Heart left ventricle (tissue), 13 donors: ENCODE results near the gene RRM2.

Experiments
- POLR2A ChIP-seq, 2 donors: fragments of 450-650 bp; IDR thresholded peaks; one replicate each; pipeline ENCODE4 v1.6.1; 2017; ENCODE audit warnings: antibody characterized with exemption in 2 of 2, mild to moderate bottlenecking in 2 of 2, moderate library complexity in 2 of 2
- TF ChIP-seq, protein P1 (sequence below), 12 donors: fragments of 200-600 bp; sonication (generic) in 4 of 12; IDR thresholded peaks; one replicate each; pipeline versions ENCODE4 v1.5.0 to v1.8.0; 2018 to 2022; ENCODE audit warnings: antibody characterized with exemption in 12 of 12, mild to moderate bottlenecking in 5 of 12
- donor health status: ischemic (EF 13 %, LVEDD 7.1; RV severe dilation, severe dysfunction).
- donor health status: DM: no; HTN: yes; CAD: no.
- donor health status: DM: no; HTN: no; CAD: no.
- donor health status: ischemic (EF 25% LVEDD 6.9; RV normal size, moderate dysfunction).
- donor health status: ischemic (EF 25% LVEDD 5.7; RV mildly dilated, moderate dysfunction).
- donor health status: ischemic (EF 35%, LVEDD 5.7; RV mildly dilated, moderate dysfunction).
- donor health status: nonischemic (EF 11% LVEDD 7.7; RV severe dilation, severe dysfunction).
- donor health status: DM: yes; HTN: yes; CAD: no.
- donor health status: PGD.
- donor health status: ischemic (EF 29% LVEDD 5.4; RV normal size, mild dysfunction).
- donor health status: nonischemic (EF 23%, LVEDD 6.1; RV moderate dilation, normal function).

DNA sequence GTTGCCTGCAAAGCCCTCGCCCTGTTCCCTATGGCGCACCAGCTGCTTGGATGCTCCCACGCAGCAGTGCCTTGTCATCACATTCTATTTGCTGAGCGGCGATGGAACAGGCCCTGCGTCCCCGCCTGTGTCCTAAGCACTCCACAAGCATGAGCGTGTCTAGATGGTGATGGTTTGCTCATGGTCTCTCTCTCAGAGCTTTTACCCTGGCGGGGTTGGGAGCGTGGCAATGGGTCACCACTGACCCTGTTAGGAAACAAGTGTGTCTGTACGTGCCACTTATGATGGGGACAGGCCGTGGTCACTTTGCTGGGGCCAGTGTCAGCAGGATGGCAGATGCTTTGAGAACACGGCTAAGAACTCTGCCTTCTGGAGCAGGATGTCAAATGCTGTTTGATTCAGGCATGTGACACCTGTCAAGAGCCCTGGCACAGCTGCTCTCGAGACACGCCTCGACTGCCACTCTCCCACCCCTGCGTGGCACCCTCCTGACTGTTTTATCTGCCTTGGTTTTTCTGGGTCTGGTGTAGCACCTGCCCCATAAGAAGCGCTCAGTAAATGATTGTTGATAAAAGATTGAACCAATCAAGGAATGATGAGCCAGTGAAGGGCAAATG, 44.2 kb downstream of the RRM2 start:
- TF ChIP-seq, protein P1, sequence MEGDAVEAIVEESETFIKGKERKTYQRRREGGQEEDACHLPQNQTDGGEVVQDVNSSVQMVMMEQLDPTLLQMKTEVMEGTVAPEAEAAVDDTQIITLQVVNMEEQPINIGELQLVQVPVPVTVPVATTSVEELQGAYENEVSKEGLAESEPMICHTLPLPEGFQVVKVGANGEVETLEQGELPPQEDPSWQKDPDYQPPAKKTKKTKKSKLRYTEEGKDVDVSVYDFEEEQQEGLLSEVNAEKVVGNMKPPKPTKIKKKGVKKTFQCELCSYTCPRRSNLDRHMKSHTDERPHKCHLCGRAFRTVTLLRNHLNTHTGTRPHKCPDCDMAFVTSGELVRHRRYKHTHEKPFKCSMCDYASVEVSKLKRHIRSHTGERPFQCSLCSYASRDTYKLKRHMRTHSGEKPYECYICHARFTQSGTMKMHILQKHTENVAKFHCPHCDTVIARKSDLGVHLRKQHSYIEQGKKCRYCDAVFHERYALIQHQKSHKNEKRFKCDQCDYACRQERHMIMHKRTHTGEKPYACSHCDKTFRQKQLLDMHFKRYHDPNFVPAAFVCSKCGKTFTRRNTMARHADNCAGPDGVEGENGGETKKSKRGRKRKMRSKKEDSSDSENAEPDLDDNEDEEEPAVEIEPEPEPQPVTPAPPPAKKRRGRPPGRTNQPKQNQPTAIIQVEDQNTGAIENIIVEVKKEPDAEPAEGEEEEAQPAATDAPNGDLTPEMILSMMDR (IDR thresholded peaks at IDR 0.05), result no peak
- no peak for TF ChIP-seq POLR2A (IDR thresholded peaks at IDR 0.05)
